HepG2 (cell line): ENCODE results near the gene DUSP9. TPM values are rescaled to one million over a fixed set of nuclear protein-coding genes. Genes with fewer than 3 reads are reported as not detected.

Experiments
- BCLAF1 ChIP-seq: fragments of 450-650 bp; IDR thresholded peaks from 2 replicates; pipeline ENCODE4 v1.6.1; 2017; ENCODE audit warnings: mild to moderate bottlenecking
- CREBL2 ChIP-seq: sonication (generic); formaldehyde crosslinking; IDR thresholded peaks from 2 replicates; pipeline ENCODE4 v1.8.1; 2023; ENCODE audit warnings: missing genetic modification reagents, mild to moderate bottlenecking, borderline replicate concordance
- GTF2F1 ChIP-seq: fragments of 150-350 bp; IDR thresholded peaks from 2 replicates; pipeline ENCODE4 v1.6.1; 2014; ENCODE audit warnings: low read length
- HIC2 ChIP-seq: sonication (generic); formaldehyde crosslinking; IDR thresholded peaks from 2 replicates; pipeline ENCODE4 v1.9.0; 2022; ENCODE audit warnings: low read depth, missing genetic modification reagents
- JUND ChIP-seq: sonication (generic); formaldehyde crosslinking; IDR thresholded peaks from 2 replicates; pipeline ENCODE4 v1.8.0; 2022; ENCODE audit warnings: mild to moderate bottlenecking, missing genetic modification reagents
- KDM5B ChIP-seq: sonication (generic); formaldehyde crosslinking; IDR thresholded peaks from 2 replicates; pipeline ENCODE4 v1.4.0; 2020; ENCODE audit warnings: missing genetic modification reagents, mild to moderate bottlenecking, borderline replicate concordance
- MAFG ChIP-seq: sonication (generic); formaldehyde crosslinking; IDR thresholded peaks from 2 replicates; pipeline ENCODE4 v1.5.1; 2020; ENCODE audit warnings: mild to moderate bottlenecking, missing genetic modification reagents
- MEF2D ChIP-seq: sonication (generic); formaldehyde crosslinking; IDR thresholded peaks from 2 replicates; pipeline ENCODE4 v1.5.1; 2020; ENCODE audit warnings: mild to moderate bottlenecking, missing genetic modification reagents
- POGK ChIP-seq: sonication (generic); formaldehyde crosslinking; conservative IDR thresholded peaks from 2 replicates; pipeline ENCODE4 v1.8.0; 2022; ENCODE audit warnings: mild to moderate bottlenecking, moderate library complexity, missing genetic modification reagents
- SALL1 ChIP-seq: sonication (generic); formaldehyde crosslinking; IDR thresholded peaks from 2 replicates; pipeline ENCODE4 v1.8.0; 2022; ENCODE audit warnings: mild to moderate bottlenecking, missing genetic modification reagents
- SAP130 ChIP-seq: IDR thresholded peaks from 2 replicates; pipeline ENCODE4 v1.6.1; 2016; ENCODE audit warnings: low read depth
- SP4 ChIP-seq: sonication (generic); formaldehyde crosslinking; IDR thresholded peaks from 2 replicates; pipeline ENCODE4 v1.8.1; 2023; ENCODE audit warnings: mild to moderate bottlenecking, missing genetic modification reagents
- TP53 ChIP-seq: sonication (generic); formaldehyde crosslinking; conservative IDR thresholded peaks from 2 replicates; pipeline ENCODE4 v1.4.0; 2020; ENCODE audit warnings: missing genetic modification reagents
- U2AF1 ChIP-seq: fragments of 200-400 bp; formaldehyde crosslinking; optimal IDR thresholded peaks from 2 replicates; pipeline ENCODE3; 2017; ENCODE audit warnings: mild to moderate bottlenecking, low read depth, low read length
- ZBTB26 ChIP-seq: IDR thresholded peaks from 2 replicates; pipeline ENCODE4 v1.6.1; 2016; ENCODE audit warnings: missing compliant biosample characterization, missing genetic modification reagents, borderline replicate concordance
- ZBTB4 ChIP-seq: sonication (generic); formaldehyde crosslinking; IDR thresholded peaks from 2 replicates; pipeline ENCODE4 v1.4.0; 2020; ENCODE audit warnings: missing genetic modification reagents, mild to moderate bottlenecking, borderline replicate concordance
- ZNF292 ChIP-seq: sonication (generic); formaldehyde crosslinking; IDR thresholded peaks from 2 replicates; pipeline ENCODE4 v1.8.1; 2022; ENCODE audit warnings: mild to moderate bottlenecking, low read depth, missing genetic modification reagents, borderline replicate concordance
- ZNF607 ChIP-seq: sonication (generic); formaldehyde crosslinking; IDR thresholded peaks from 2 replicates; pipeline ENCODE4 v1.5.1; 2020; ENCODE audit warnings: missing genetic modification reagents, mild to moderate bottlenecking, borderline replicate concordance
- ZSCAN22 ChIP-seq: sonication (generic); formaldehyde crosslinking; IDR thresholded peaks from 2 replicates; pipeline ENCODE4 v1.4.0; 2020; ENCODE audit warnings: mild to moderate bottlenecking, missing genetic modification reagents
- polyA plus RNA-seq, 8 experiments: library from polyadenylated mRNA; depleted of rRNA in 3 of 8; stranded (reverse) in 7 of 8; unstranded in 1 of 8; fragments of >200 nt; fragmentation: Illumina TruSeq in 4 of 8; extraction: Trizol in 4 of 8; gene quantifications; 2 replicates each; pipeline versions ENCODE4 v1.2.1 to v1.2.3, GENCODE V29; 2011 to 2016; ENCODE audit warnings: low read depth in 4 of 8, missing spikeins in 1 of 8, mixed read lengths in 1 of 8; ENCODE audit not compliant: insufficient read depth in 1 of 8
- total RNA-seq, 5 experiments: library from RNA; depleted of rRNA; stranded (reverse); fragments of >200 nt; fragmentation: Illumina TruSeq; extraction: Trizol; gene quantifications; 2 replicates each; pipeline ENCODE4 v1.2.3, GENCODE V29; 2016; ENCODE audit warnings: low read depth in 1 of 5

DUSP9 gene
- total and polyA plus RNA-seq, 2 of the 13 experiments (the other 11 are each of a cell fraction or from before 2014, with no cell fraction given) = 235 to 435 TPM

GRCh38 chrX:153634832-153635231 is 12.2 kb upstream of the DUSP9 start (continued):
- TF ChIP-seq BCLAF1 (no peak), U2AF1 (no peak), GTF2F1 (no peak), ZBTB4 (CRISPR knock-in tag) (peak; percentile 90; the same call in 1 of the 2 replicates), HIC2 (CRISPR knock-in tag) (0 out of 2 replicates have a peak, but pooled peaks have one; percentile 39), SAP130 (peak; percentile 34; the same call in 1 of the 2 replicates), KDM5B (CRISPR knock-in tag) (peak; percentile 44; the same call in 1 of the 2 replicates), MEF2D (CRISPR knock-in tag) (no peak), CREBL2 (CRISPR knock-in tag) (no peak), TP53 (CRISPR knock-in tag) (no peak), ZNF607 (CRISPR knock-in tag) (0 out of 2 replicates have a peak, but pooled peaks have one; percentile 23), MAFG (CRISPR knock-in tag) (no peak), ZNF292 (CRISPR knock-in tag) (no peak), POGK (CRISPR knock-in tag) (0 out of 2 replicates have a peak, but pooled peaks have one; percentile 43), ZSCAN22 (CRISPR knock-in tag) (no peak), SP4 (CRISPR knock-in tag) (peak; percentile 37; the same call in 1 of the 2 replicates), SALL1 (CRISPR knock-in tag) (peak; percentile 66; the same call in 1 of the 2 replicates), ZBTB26 (CRISPR knock-in tag) (peak; percentile 55; the same call in 1 of the 2 replicates), JUND (CRISPR knock-in tag) (no peak)
